Activated B cell treated with CpG ODN at 0.5 μM for 24 hours (primary cell): ENCODE measurements around the gene RBM10. TPM values are rescaled to one million over a fixed set of nuclear protein-coding genes. Genes with fewer than 3 reads are reported as not detected.

Experiments
- ATAC-seq: fragments of 200-7000 bp; cut with Tn5 transposase; one replicate; pipeline ENCODE4 v1.10.0; 2021; ENCODE audit warnings: low read depth, mild to moderate bottlenecking, moderate library complexity
- CTCF ChIA-PET: fragments of 350-600 bp; sonication (Branson Sonifier 250); formaldehyde crosslinking; loops from one replicate; lab custom pipeline; 2021; ENCODE audit warnings: antibody characterized with exemption; lab: Charles Lee
- POLR2A ChIA-PET: fragments of 350-600 bp; sonication (Branson Sonifier 250); formaldehyde crosslinking; loops from one replicate; lab custom pipeline; 2021; ENCODE audit warnings: antibody characterized with exemption; lab: Charles Lee
- DNase-seq: peaks from one replicate; pipeline ENCODE4 v3.0.0; 2022
- H3K27ac Mint-ChIP-seq: one replicate; pipeline ENCODE4 v1.8.0; 2020; ENCODE audit warnings: mixed read lengths
- H3K27me3 Mint-ChIP-seq: one replicate; pipeline ENCODE4 v1.8.0; 2021; ENCODE audit warnings: mixed read lengths
- H3K36me3 Mint-ChIP-seq: one replicate; pipeline ENCODE4 v1.8.0; 2021; ENCODE audit warnings: low read depth, mixed read lengths
- H3K4me1 Mint-ChIP-seq: one replicate; pipeline ENCODE4 v1.8.0; 2021; ENCODE audit warnings: mixed read lengths
- H3K4me3 Mint-ChIP-seq: one replicate; pipeline ENCODE4 v1.8.0; 2020; ENCODE audit warnings: mild to moderate bottlenecking, mixed read lengths
- H3K9me3 Mint-ChIP-seq: one replicate; pipeline ENCODE4 v1.8.0; 2020; ENCODE audit warnings: mixed read lengths
- CTCF ChIP-seq: fragments of 200-600 bp; IDR thresholded peaks from one replicate; pipeline ENCODE4 v1.8.0; 2022; ENCODE audit warnings: antibody characterized with exemption, mild to moderate bottlenecking
- intact Hi-C: fragments of 100-400 bp; cut with micrococcal nuclease; formaldehyde crosslinking; loops from one replicate; pipeline ENCODE4 v1.15.1; 2024
- total RNA-seq: library from RNA; stranded (reverse); gene quantifications from 2 replicates; pipeline ENCODE4 v1.2.3, GENCODE V29; 2022

The RBM10 gene
- total RNA-seq, 1 donor from 2014 or later: 55.6 TPM

DNA sequence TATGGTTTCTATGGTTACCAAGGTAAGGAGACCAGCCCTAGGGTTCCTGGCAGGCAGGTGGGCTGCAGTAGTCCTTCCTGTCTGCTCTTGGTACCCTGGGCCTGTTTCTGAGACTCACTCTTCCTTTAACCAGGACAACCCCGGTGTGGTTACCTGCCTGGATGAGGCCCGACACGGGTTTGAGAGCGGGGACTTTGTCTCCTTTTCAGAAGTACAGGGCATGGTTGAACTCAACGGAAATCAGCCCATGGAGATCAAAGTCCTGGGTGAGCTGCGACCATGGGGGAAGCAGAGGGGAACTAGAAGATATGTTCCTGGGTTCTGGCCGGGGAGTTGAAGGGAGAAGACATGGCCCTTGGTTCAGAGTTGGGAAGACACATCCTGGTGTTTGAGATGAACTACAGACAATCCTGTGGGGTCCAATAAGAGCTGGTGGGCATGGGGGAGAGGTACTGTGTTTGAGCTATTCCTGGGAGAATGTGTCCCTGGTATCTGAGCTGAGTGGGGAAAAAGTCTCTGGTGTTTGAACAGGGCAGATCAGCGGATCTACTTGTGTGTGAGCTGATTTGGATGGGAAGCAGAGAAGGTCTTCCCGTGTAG, 56.4 kb downstream of the RBM10 start:
- H3K36me3 Mint-ChIP-seq: peaks cover 70% of the 10 kb centered on the region
- H3K4me3 Mint-ChIP-seq: no peak overlapping the region
- TF ChIP-seq CTCF: no peak
- CTCF ChIA-PET: no interaction called here
- POLR2A ChIA-PET: interaction anchor here (0.5 kb wide), 1 partner anchor 36 kb away, joined by 6 read pairs; no protein-coding TSS in a partner anchor
- intact Hi-C loops: no loop called here
- no peaks in the 10 kb centered on the region for H3K9me3 Mint-ChIP-seq
- DNase-seq (no peak), ATAC-seq (no peak)
- no peaks in the 10 kb centered on the region for H3K27me3 Mint-ChIP-seq
- H3K4me1 Mint-ChIP-seq: peaks cover 9% of the 10 kb centered on the region
- H3K27ac Mint-ChIP-seq: no peak overlapping the region

- intact Hi-C loops: no loop called here
- ATAC-seq (no peak), DNase-seq (no peak)
- CTCF ChIA-PET: no interaction called here
- Mint-ChIP-seq H3K4me3 (no peak overlapping the region), H3K4me1 (peaks cover under 1% of the 10 kb centered on the region), H3K9me3 (no peaks in the 10 kb centered on the region), H3K36me3 (peaks cover 77% of the 10 kb centered on the region), H3K27me3 (no peaks in the 10 kb centered on the region), H3K27ac (no peak overlapping the region)
- POLR2A ChIA-PET: no interaction called here
- no peak for TF ChIP-seq CTCF
Observed at GRCh38 chrX:47202316-47202715, 57.3 kb downstream of the RBM10 start.

DNA sequence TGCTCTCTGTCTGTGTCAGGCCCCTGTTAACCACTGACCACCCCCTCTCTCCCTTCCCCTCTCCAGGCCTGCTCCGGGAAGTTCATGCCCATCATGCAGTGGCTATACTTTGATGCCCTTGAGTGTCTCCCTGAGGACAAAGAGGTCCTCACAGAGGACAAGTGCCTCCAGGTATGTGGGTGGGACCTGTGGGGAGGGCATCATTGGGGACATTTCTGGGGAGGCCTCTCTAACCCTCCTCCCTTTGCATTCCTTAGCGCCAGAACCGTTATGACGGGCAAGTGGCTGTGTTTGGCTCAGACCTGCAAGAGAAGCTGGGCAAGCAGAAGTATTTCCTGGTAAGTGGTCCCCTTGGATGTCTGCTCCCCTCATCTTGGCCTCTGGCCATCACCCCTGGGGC, 57.9 kb downstream of the RBM10 start:
- intact Hi-C loops: no loop called here
- Mint-ChIP-seq H3K36me3 (peaks cover 82% of the 10 kb centered on the region), H3K9me3 (no peaks in the 10 kb centered on the region), H3K27ac (no peak overlapping the region), H3K27me3 (no peaks in the 10 kb centered on the region), H3K4me1 (no peaks in the 10 kb centered on the region), H3K4me3 (no peak overlapping the region)
- DNase-seq (no peak), ATAC-seq (no peak)
- no peak for TF ChIP-seq CTCF
- CTCF ChIA-PET: no interaction called here
- POLR2A ChIA-PET: no interaction called here

GRCh38 chrX:47204970-47205369, 59.9 kb downstream of the RBM10 start:
- TF ChIP-seq CTCF: no peak
- Mint-ChIP-seq H3K27me3 (no peaks in the 10 kb centered on the region), H3K27ac (peak overlapping the region; percentile 59), H3K9me3 (no peaks in the 10 kb centered on the region), H3K4me3 (no peak overlapping the region), H3K36me3 (peaks cover 81% of the 10 kb centered on the region), H3K4me1 (no peaks in the 10 kb centered on the region)
- ChIA-PET POLR2A (interaction anchor here (1.3 kb wide), 1 partner anchor 10 kb away, joined by 3 read pairs; no protein-coding TSS in a partner anchor), CTCF (no interaction called here)
- intact Hi-C loops: no loop called here
- DNase-seq (no peak), ATAC-seq (no peak)

DNA sequence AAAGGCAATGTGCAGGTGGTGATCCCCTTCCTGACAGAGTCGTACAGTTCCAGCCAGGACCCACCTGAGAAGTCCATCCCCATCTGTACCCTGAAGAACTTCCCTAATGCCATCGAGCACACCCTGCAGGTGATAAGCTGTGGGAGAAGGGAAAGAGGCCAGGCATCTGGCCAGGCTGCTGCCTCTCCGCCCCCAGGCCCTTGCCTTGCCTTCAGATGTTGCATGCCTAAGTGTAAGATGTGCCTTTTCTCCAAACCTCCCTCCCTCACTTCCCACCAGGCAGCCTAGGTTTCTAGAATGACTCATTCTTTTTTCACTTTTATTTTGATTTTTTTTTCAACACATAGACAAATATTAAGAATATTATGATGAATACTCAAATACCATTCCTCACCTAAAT, 61.3 kb downstream of the RBM10 start:
- intact Hi-C loops: no loop called here
- no peaks in the 10 kb centered on the region for H3K27me3 Mint-ChIP-seq
- peaks cover 80% of the 10 kb centered on the region for H3K36me3 Mint-ChIP-seq
- no peak for TF ChIP-seq CTCF
- H3K4me3 Mint-ChIP-seq: no peak overlapping the region
- ChIA-PET CTCF (no interaction called here), POLR2A (no interaction called here)
- DNase-seq (no peak), ATAC-seq (no peak)
- no peaks in the 10 kb centered on the region for H3K4me1 Mint-ChIP-seq
- no peak overlapping the region for H3K27ac Mint-ChIP-seq
- H3K9me3 Mint-ChIP-seq: no peaks in the 10 kb centered on the region
